GM18870 (cell line): ENCODE results near the gene DNAJB12.
"Not testable (repeated sequence)": the region's sequence is repeated elsewhere in the genome, so short reads cannot be mapped to it uniquely, and the experiment has no call there.

ENCODE experiments used
- ATAC-seq: cut with Tn5 transposase; IDR thresholded peaks from one replicate; pipeline ENCODE4 v1.9.1; 2021; ENCODE audit warnings: moderate library complexity; ENCODE audit not compliant: unreplicated experiment

Gene DNAJB12

GRCh38 chr10:72332423-72333111 is 22.2 kb downstream of the DNAJB12 start:
- ATAC-seq: no peak

GRCh38 chr10:72331575-72332422 is 22.9 kb downstream of the DNAJB12 start:
- ATAC-seq: no peak

GRCh38 chr10:72330069-72330426 is 24.7 kb downstream of the DNAJB12 start:
- ATAC-seq: no peak

- no peak for ATAC-seq
Observed at GRCh38 chr10:72329290-72330068, 25.2 kb downstream of the DNAJB12 start.

- ATAC-seq: no peak
Observed at GRCh38 chr10:72328829-72329204, 25.9 kb downstream of the DNAJB12 start.

GRCh38 chr10:72328045-72328828 is 26.5 kb downstream of the DNAJB12 start:
- no peak for ATAC-seq

GRCh38 chr10:72326665-72327603 is 27.8 kb downstream of the DNAJB12 start:
- not testable (repeated sequence) for ATAC-seq

- ATAC-seq: not testable (repeated sequence)
Observed at GRCh38 chr10:72325243-72326175, 29.2 kb downstream of the DNAJB12 start.

GRCh38 chr10:72323771-72324191 is 30.9 kb downstream of the DNAJB12 start:
- no peak for ATAC-seq

- ATAC-seq: no peak
Observed at GRCh38 chr10:72323108-72323749, 31.5 kb downstream of the DNAJB12 start.

- ATAC-seq: no peak
Observed at GRCh38 chr10:72322280-72323058, 32.2 kb downstream of the DNAJB12 start.

- ATAC-seq: no peak
Observed at GRCh38 chr10:72322030-72322279, 32.8 kb downstream of the DNAJB12 start.

GRCh38 chr10:72321248-72322029 is 33.3 kb downstream of the DNAJB12 start:
- ATAC-seq: no peak

- ATAC-seq: peak; percentile 77
Observed at GRCh38 chr10:72320676-72321247, 34.0 kb downstream of the DNAJB12 start.

GRCh38 chr10:72319416-72320254 is 35.1 kb downstream of the DNAJB12 start:
- peak; percentile 26 for ATAC-seq
